Measurements from ENCODE around the gene COTL1.

Gene COTL1

DNA sequence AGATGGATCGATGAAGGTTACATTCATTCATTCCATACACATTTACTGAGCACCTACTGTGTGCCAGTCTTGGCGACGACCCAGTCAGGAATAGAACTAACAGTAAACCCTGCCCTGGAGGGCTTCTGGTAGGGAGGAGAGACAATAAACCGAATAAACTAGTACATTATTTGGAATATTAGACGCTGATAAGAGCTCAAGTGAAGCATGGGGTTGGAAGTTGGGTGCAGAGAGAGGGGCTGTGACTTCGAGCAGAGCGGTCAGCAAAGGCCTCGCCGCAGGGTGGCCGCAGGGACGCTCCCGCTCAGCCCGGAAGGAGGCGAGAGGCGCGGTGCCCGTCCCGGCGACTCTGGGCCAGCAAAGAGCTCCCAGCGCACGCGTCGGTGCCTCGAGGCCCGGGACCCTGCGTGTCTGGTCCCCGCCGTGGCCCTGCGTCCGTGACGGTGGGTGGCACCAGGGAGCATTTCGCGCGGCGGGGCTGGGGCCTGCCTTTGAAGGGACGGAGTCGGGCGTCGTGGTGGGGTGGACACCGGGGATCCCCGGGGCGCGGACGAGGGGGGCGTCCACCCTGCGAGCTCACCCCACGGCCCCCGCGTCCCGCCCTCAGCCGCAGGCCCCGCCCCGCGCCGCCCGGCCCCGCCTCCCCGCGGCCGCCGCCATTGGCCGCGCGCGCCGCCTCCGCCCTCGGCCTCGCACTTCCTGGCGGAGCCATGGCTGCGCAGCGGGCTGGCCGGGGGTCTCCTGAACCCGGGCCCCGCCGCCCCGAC lies 30.1 kb upstream of the COTL1 start, which contains the start of gene KLHL36:
TSS of gene KLHL36 (plus strand) at position 684 of the 767 bp plus-strand sequence. CDS start 2,357 bp downstream, outside the sequence.
- TF ChIP-seq, protein P1, sequence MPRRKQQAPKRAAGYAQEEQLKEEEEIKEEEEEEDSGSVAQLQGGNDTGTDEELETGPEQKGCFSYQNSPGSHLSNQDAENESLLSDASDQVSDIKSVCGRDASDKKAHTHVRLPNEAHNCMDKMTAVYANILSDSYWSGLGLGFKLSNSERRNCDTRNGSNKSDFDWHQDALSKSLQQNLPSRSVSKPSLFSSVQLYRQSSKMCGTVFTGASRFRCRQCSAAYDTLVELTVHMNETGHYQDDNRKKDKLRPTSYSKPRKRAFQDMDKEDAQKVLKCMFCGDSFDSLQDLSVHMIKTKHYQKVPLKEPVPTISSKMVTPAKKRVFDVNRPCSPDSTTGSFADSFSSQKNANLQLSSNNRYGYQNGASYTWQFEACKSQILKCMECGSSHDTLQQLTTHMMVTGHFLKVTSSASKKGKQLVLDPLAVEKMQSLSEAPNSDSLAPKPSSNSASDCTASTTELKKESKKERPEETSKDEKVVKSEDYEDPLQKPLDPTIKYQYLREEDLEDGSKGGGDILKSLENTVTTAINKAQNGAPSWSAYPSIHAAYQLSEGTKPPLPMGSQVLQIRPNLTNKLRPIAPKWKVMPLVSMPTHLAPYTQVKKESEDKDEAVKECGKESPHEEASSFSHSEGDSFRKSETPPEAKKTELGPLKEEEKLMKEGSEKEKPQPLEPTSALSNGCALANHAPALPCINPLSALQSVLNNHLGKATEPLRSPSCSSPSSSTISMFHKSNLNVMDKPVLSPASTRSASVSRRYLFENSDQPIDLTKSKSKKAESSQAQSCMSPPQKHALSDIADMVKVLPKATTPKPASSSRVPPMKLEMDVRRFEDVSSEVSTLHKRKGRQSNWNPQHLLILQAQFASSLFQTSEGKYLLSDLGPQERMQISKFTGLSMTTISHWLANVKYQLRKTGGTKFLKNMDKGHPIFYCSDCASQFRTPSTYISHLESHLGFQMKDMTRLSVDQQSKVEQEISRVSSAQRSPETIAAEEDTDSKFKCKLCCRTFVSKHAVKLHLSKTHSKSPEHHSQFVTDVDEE (CRISPR knock-in tag; IDR thresholded peaks at IDR 0.05): 0 out of 2 replicates have a peak, but pooled peaks have one; percentile 29
- TF ChIP-seq RARB (CRISPR knock-in tag; IDR thresholded peaks at IDR 0.05) (no peak), ZNF70 (CRISPR knock-in tag; IDR thresholded peaks at IDR 0.05) (no peak), TOX (CRISPR knock-in tag; IDR thresholded peaks at IDR 0.05; ENCODE audit: borderline replicate concordance) (no peak)
- ATAC-seq: peak; percentile 70

DNA sequence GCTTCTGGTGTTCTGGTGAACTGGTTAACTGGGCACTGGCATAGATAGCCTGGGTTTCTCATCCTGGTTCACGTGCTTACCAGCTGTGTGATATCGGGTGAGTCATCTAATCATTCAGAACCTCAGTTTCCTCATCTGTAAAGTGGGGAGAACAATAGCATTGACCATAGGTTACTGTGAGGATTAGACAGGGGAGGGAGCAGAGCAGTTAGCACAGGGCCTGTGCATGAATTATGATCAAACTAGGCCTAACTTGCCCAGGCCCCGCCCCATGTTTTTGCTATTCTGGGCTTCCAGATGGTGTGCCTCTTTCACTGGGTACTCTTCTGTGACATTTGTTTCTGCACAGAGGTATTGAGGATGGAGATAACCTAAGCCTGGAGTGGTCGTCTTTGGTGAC lies 25.8 kb upstream of the COTL1 start:
- TF ChIP-seq ARNTL (CRISPR knock-in tag; IDR thresholded peaks at IDR 0.05; ENCODE audit: borderline replicate concordance, low read depth) (no peak), ZFP30 (CRISPR knock-in tag; IDR thresholded peaks at IDR 0.05) (no peak), OSR1 (CRISPR knock-in tag; IDR thresholded peaks at IDR 0.05) (no peak), ZC3H10 (CRISPR knock-in tag; IDR thresholded peaks at IDR 0.05) (no peak), RARB (CRISPR knock-in tag; IDR thresholded peaks at IDR 0.05) (no peak), ISL1 (CRISPR knock-in tag; IDR thresholded peaks at IDR 0.05) (no peak), PPARA (CRISPR knock-in tag; IDR thresholded peaks at IDR 0.05; ENCODE audit: borderline replicate concordance) (no peak), POU6F1 (CRISPR knock-in tag; IDR thresholded peaks at IDR 0.05; ENCODE audit: borderline replicate concordance, low read depth) (no peak), ZNF8 (CRISPR knock-in tag; IDR thresholded peaks at IDR 0.05) (no peak), TCF4 (CRISPR knock-in tag; IDR thresholded peaks at IDR 0.05; ENCODE audit: borderline replicate concordance) (no peak), ZNF70 (CRISPR knock-in tag; IDR thresholded peaks at IDR 0.05) (no peak), SNAI2 (CRISPR knock-in tag; IDR thresholded peaks at IDR 0.05) (no peak), PATZ1 (CRISPR knock-in tag; IDR thresholded peaks at IDR 0.05; ENCODE audit: borderline replicate concordance) (no peak), ESRRG (CRISPR knock-in tag; IDR thresholded peaks at IDR 0.05) (no peak)
- TF ChIP-seq, protein P1 (CRISPR knock-in tag; IDR thresholded peaks at IDR 0.05): no peak
- TF ChIP-seq, protein P2, sequence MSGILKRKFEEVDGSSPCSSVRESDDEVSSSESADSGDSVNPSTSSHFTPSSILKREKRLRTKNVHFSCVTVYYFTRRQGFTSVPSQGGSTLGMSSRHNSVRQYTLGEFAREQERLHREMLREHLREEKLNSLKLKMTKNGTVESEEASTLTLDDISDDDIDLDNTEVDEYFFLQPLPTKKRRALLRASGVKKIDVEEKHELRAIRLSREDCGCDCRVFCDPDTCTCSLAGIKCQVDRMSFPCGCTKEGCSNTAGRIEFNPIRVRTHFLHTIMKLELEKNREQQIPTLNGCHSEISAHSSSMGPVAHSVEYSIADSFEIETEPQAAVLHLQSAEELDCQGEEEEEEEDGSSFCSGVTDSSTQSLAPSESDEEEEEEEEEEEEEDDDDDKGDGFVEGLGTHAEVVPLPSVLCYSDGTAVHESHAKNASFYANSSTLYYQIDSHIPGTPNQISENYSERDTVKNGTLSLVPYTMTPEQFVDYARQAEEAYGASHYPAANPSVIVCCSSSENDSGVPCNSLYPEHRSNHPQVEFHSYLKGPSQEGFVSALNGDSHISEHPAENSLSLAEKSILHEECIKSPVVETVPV (CRISPR knock-in tag; IDR thresholded peaks at IDR 0.05): no peak
- peak; percentile 12 for ATAC-seq

DNA sequence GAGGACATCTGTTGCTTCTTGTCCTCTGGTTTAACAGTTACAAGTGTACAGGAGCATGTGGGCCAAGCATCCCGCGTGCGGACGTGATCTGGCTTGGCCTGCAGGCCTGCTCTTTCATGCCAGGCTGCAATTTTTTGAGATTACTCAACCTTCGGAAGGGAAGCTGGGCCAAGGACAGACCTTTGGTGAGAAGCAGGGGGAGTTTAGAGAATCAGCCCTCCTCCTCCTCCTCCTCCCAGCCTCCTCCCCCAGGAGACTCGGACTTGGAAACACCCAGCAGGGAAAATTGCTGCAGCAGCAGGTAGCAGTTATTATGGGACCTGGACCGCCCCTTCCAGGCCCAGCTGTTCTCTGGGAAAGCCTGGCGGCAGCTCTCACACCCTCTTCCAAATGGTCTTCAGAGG lies 25.3 kb upstream of the COTL1 start:
- ATAC-seq: peak; percentile 83
- TF ChIP-seq OSR1 (CRISPR knock-in tag; IDR thresholded peaks at IDR 0.05) (no peak), ZNF8 (CRISPR knock-in tag; IDR thresholded peaks at IDR 0.05) (no peak), RARB (CRISPR knock-in tag; IDR thresholded peaks at IDR 0.05) (no peak), ARNTL (CRISPR knock-in tag; IDR thresholded peaks at IDR 0.05; ENCODE audit: borderline replicate concordance, low read depth) (no peak), ZNF70 (CRISPR knock-in tag; IDR thresholded peaks at IDR 0.05) (no peak), POU6F1 (CRISPR knock-in tag; IDR thresholded peaks at IDR 0.05; ENCODE audit: borderline replicate concordance, low read depth) (no peak), SNAI2 (CRISPR knock-in tag; IDR thresholded peaks at IDR 0.05) (peak; percentile 55; the same call in 1 of the 2 replicates), TCF4 (CRISPR knock-in tag; IDR thresholded peaks at IDR 0.05; ENCODE audit: borderline replicate concordance) (no peak), ISL1 (CRISPR knock-in tag; IDR thresholded peaks at IDR 0.05) (0 out of 2 replicates have a peak, but pooled peaks have one; percentile 35)

All from SK-N-SH treated with all-trans-retinoic acid at 6 μM for 48 hours (cell line).